Body of pancreas (tissue), 4 donors: Measurements from ENCODE around the gene C19orf47.

Experiments
- CTCF ChIP-seq, 7 experiments: fragments of 450-650 bp in 4 of 7; fragments of 200-600 bp in 3 of 7; sonication (generic) in 3 of 7; IDR thresholded peaks; one replicate each; pipeline ENCODE4 v1.5.1; 2016 to 2019; ENCODE audit warnings: antibody characterized with exemption in 7 of 7
- POLR2A ChIP-seq, 3 donors: fragments of 450-650 bp; IDR thresholded peaks; one replicate each; pipeline ENCODE4 v1.6.1; 2016; ENCODE audit warnings: antibody characterized with exemption in 3 of 3, mild to moderate bottlenecking in 2 of 3

GRCh38 chr19:40272261-40272660 lies 75.9 kb downstream of the C19orf47 start:
- no peak for TF ChIP-seq CTCF (IDR thresholded peaks at IDR 0.05)
- TF ChIP-seq POLR2A (IDR thresholded peaks at IDR 0.05): no peak
